Medulla oblongata (tissue), 1 donor: ENCODE results near the gene GGA3.
A peak's percentile ranks its signal among the peaks of the same experiment; 100 is the strongest.
"Not testable (repeated sequence)": the region's sequence is repeated elsewhere in the genome, so short reads cannot be mapped to it uniquely, and the experiment has no call there.

Source experiments
- DNase-seq: peaks from one replicate; pipeline ENCODE4 v3.0.0-alpha.2; 2015; ENCODE audit errors: extremely low spot score

Gene GGA3

GRCh38 chr17:75227729-75228128, 33.7 kb downstream of the GGA3 start:
- DNase-seq, result no peak

GRCh38 chr17:75225016-75225415, 36.4 kb downstream of the GGA3 start:
- no peak for DNase-seq

GRCh38 chr17:75219815-75220214, 41.6 kb downstream of the GGA3 start:
- DNase-seq, result no peak

- DNase-seq, result no peak
Measured at GRCh38 chr17:75218131-75218530, 43.3 kb downstream of the GGA3 start.

- no peak for DNase-seq
Measured at GRCh38 chr17:75209061-75209460, 52.3 kb downstream of the GGA3 start.

GRCh38 chr17:75208161-75208560, 53.2 kb downstream of the GGA3 start:
- DNase-seq, result no peak

- no peak for DNase-seq
Measured at GRCh38 chr17:75207760-75208159, 53.6 kb downstream of the GGA3 start.

GRCh38 chr17:75207050-75207407, 54.4 kb downstream of the GGA3 start:
- not testable (repeated sequence) for DNase-seq

- DNase-seq, result no peak
Measured at GRCh38 chr17:75205793-75206163, 55.6 kb downstream of the GGA3 start.

- peak; percentile 91 for DNase-seq
Measured at GRCh38 chr17:75205037-75205792, 56.2 kb downstream of the GGA3 start, which contains the start of gene NUP85. Gene NUP85 (plus strand): TSS chr17:75205679. CDS start chr17:75205762, 83 bp downstream.

GRCh38 chr17:75199886-75200618, 61.4 kb downstream of the GGA3 start:
- DNase-seq, result no peak

GRCh38 chr17:75194879-75195278, 66.5 kb downstream of the GGA3 start:
- DNase-seq, result no peak

- no peak for DNase-seq
Measured at GRCh38 chr17:75191584-75191983, 69.8 kb downstream of the GGA3 start.

GRCh38 chr17:75188614-75189013, 72.8 kb downstream of the GGA3 start:
- no peak for DNase-seq
